H1 (cell line): ENCODE data around the gene CUX1. TPM values are rescaled to one million over a fixed set of nuclear protein-coding genes. Genes with fewer than 3 reads are reported as not detected.
A peak's percentile ranks its signal among the peaks of the same experiment; 100 is the strongest.

Experiments used
- CTCF ChIA-PET: fragments of 300-600 bp; sonication (Branson Sonifier 250); formaldehyde crosslinking; loops from one replicate; lab custom pipeline; 2021; ENCODE audit not compliant: partially characterized antibody; lab: Charles Lee
- POLR2A ChIA-PET: fragments of 300-600 bp; sonication (Branson Sonifier 250); formaldehyde crosslinking; loops from one replicate; lab custom pipeline; 2021; ENCODE audit warnings: inconsistent platforms; ENCODE audit not compliant: partially characterized antibody; lab: Charles Lee
- DNase-seq, 2 experiments: peaks; one replicate each; pipeline versions ENCODE4 v3.0.0 to v3.0.0-alpha.2; 2010 to 2022; ENCODE audit warnings: low spot score in 2 of 2, low read depth in 1 of 2, mixed read lengths in 1 of 2
- FAIRE-seq: peaks from 2 replicates; lab custom pipeline; 2011; peaks lifted over from hg19 to GRCh38; lab: Jason Lieb, UNC
- H2AFZ ChIP-seq: 2 replicates; pipeline ENCODE4 v1.8.1; 2012; ENCODE audit warnings: low read length, inconsistent platforms
- H2AK5ac ChIP-seq: 2 replicates; pipeline ENCODE4 v1.6.1; 2013; ENCODE audit warnings: low read depth, low read length
- H2BK120ac ChIP-seq: replicated peaks from 2 replicates; pipeline ENCODE3; 2013; ENCODE audit warnings: low read depth, low read length, inconsistent platforms
- H2BK12ac ChIP-seq: 2 replicates; pipeline ENCODE4 v1.6.1; 2013; ENCODE audit warnings: low read depth, low read length
- H2BK15ac ChIP-seq: 2 replicates; pipeline ENCODE4 v1.6.1; 2013; ENCODE audit warnings: low read length
- H2BK20ac ChIP-seq: 2 replicates; pipeline ENCODE4 v1.6.1; 2013; ENCODE audit warnings: low read length
- H2BK5ac ChIP-seq: 2 replicates; pipeline ENCODE4 v1.6.1; 2013; ENCODE audit warnings: low read depth, low read length
- H3K14ac ChIP-seq: 2 replicates; pipeline ENCODE4 v1.6.1; 2013; ENCODE audit warnings: inconsistent platforms; ENCODE audit not compliant: insufficient read length
- H3K18ac ChIP-seq: 2 replicates; pipeline ENCODE4 v1.6.1; 2013; ENCODE audit warnings: low read length; ENCODE audit errors: extremely low read depth
- H3K23ac ChIP-seq: 2 replicates; pipeline ENCODE4 v1.6.1; 2013; ENCODE audit warnings: inconsistent platforms; ENCODE audit not compliant: insufficient read length
- H3K23me2 ChIP-seq: 2 replicates; pipeline ENCODE4 v1.6.1; 2013; ENCODE audit warnings: low read depth, low read length
- H3K27ac ChIP-seq: 2 replicates; pipeline ENCODE4 v1.6.1; 2011; ENCODE audit warnings: low read depth, low read length, inconsistent platforms
- H3K27me3 ChIP-seq, 4 experiments: replicated peaks in 1 of 4; 1 replicate in 1 of 4; 2 replicates in 3 of 4; pipeline versions ENCODE4 v1.6.1 to v1.8.1; 2011 to 2013; ENCODE audit warnings: low read length in 3 of 4, mild to moderate bottlenecking in 3 of 4, inconsistent platforms in 2 of 4, mixed read lengths in 2 of 4, moderate library complexity in 1 of 4; ENCODE audit not compliant: control insufficient read depth in 3 of 4, insufficient read depth in 3 of 4; ENCODE audit errors: extremely low read depth in 1 of 4
- H3K36me3 ChIP-seq, 4 experiments: 2 replicates each; pipeline versions ENCODE4 v1.6.1 to v1.8.1; 2011 to 2013; ENCODE audit warnings: mild to moderate bottlenecking in 4 of 4, low read length in 3 of 4, moderate library complexity in 2 of 4, control low read depth in 1 of 4, inconsistent platforms in 1 of 4; ENCODE audit not compliant: insufficient read depth in 4 of 4, control insufficient read depth in 2 of 4
- H3K4ac ChIP-seq: replicated peaks from 2 replicates; pipeline ENCODE3; 2013; ENCODE audit warnings: low read length, low read depth, mixed read lengths, inconsistent platforms; ENCODE audit not compliant: insufficient read length
- H3K4me1 ChIP-seq, 4 experiments: replicated peaks in 1 of 4; 1 replicate in 1 of 4; 2 replicates in 3 of 4; pipeline versions ENCODE4 v1.6.1 to v1.8.1; 2011 to 2013; ENCODE audit warnings: low read length in 3 of 4, inconsistent platforms in 2 of 4, mixed read lengths in 1 of 4; ENCODE audit not compliant: insufficient read depth in 4 of 4, control insufficient read depth in 3 of 4
- H3K4me2 ChIP-seq, 2 experiments: 2 replicates each; pipeline versions ENCODE4 v1.6.1 to v1.8.1; 2011 to 2013; ENCODE audit warnings: low read depth in 2 of 2, low read length in 2 of 2, control low read depth in 1 of 2, inconsistent platforms in 1 of 2, mild to moderate bottlenecking in 1 of 2; ENCODE audit not compliant: insufficient read depth in 1 of 2
- H3K4me3 ChIP-seq, 4 experiments: fragments of 200-600, 300-600 bp in 1 of 4; sonication (generic), shearing (Covaris generic), sonication (Bioruptor Twin) in 1 of 4; 2 replicates each; pipeline versions ENCODE4 v1.5.1 to v1.8.1; 2011 to 2016; ENCODE audit warnings: low read length in 4 of 4, low read depth in 3 of 4, control low read depth in 2 of 4, inconsistent platforms in 2 of 4, mild to moderate bottlenecking in 2 of 4, mixed read lengths in 1 of 4, moderate library complexity in 1 of 4; ENCODE audit not compliant: insufficient read depth in 2 of 4; ENCODE audit errors: extremely low read depth in 1 of 4
- H3K56ac ChIP-seq: replicated peaks from 2 replicates; pipeline ENCODE3; 2013; ENCODE audit warnings: low read depth, mild to moderate bottlenecking, mixed read lengths, low read length, inconsistent platforms; ENCODE audit not compliant: insufficient read length
- H3K79me1 ChIP-seq: 2 replicates; pipeline ENCODE4 v1.6.1; 2013; ENCODE audit warnings: low read depth, low read length, control low read depth
- H3K79me2 ChIP-seq, 2 experiments: 2 replicates each; pipeline versions ENCODE4 v1.6.1 to v1.8.1; 2012 to 2013; ENCODE audit warnings: low read length in 2 of 2, mild to moderate bottlenecking in 2 of 2, inconsistent platforms in 1 of 2; ENCODE audit not compliant: insufficient read depth in 2 of 2, control insufficient read depth in 1 of 2
- H3K9ac ChIP-seq, 4 experiments: replicated peaks in 1 of 4; 1 replicate in 1 of 4; 2 replicates in 3 of 4; pipeline versions ENCODE4 v1.6.1 to v1.8.1; 2011 to 2013; ENCODE audit warnings: low read depth in 3 of 4, low read length in 3 of 4, control low read depth in 2 of 4, mild to moderate bottlenecking in 2 of 4, moderate library complexity in 2 of 4, inconsistent platforms in 1 of 4; ENCODE audit errors: extremely low read depth in 1 of 4
- H3K9me3 ChIP-seq, 2 experiments: 2 replicates each; pipeline versions ENCODE4 v1.6.1 to v1.8.1; 2012 to 2013; ENCODE audit warnings: mild to moderate bottlenecking in 2 of 2, moderate library complexity in 2 of 2, control low read depth in 1 of 2, inconsistent platforms in 1 of 2, low read depth in 1 of 2, low read length in 1 of 2, mixed read lengths in 1 of 2; ENCODE audit not compliant: insufficient read depth in 2 of 2
- H4K20me1 ChIP-seq, 2 experiments: replicated peaks in 1 of 2; 2 replicates each; pipeline versions ENCODE3 to v1.8.1; 2011 to 2013; ENCODE audit warnings: inconsistent platforms in 2 of 2, low read length in 2 of 2, mild to moderate bottlenecking in 1 of 2; ENCODE audit not compliant: insufficient read depth in 2 of 2, control insufficient read depth in 1 of 2
- H4K5ac ChIP-seq: 2 replicates; pipeline ENCODE4 v1.6.1; 2013; ENCODE audit warnings: low read length, low read depth, mixed read lengths, inconsistent platforms; ENCODE audit not compliant: insufficient read length
- H4K8ac ChIP-seq: 2 replicates; pipeline ENCODE4 v1.8.0; 2013; ENCODE audit warnings: mild to moderate bottlenecking, moderate library complexity, low read length, inconsistent platforms; ENCODE audit not compliant: insufficient read depth; ENCODE audit errors: extremely low read depth
- H4K91ac ChIP-seq: replicated peaks from 2 replicates; pipeline ENCODE3; 2013; ENCODE audit warnings: low read length, mixed read lengths, inconsistent platforms; ENCODE audit not compliant: insufficient read length
- ATF3 ChIP-seq: IDR thresholded peaks from 2 replicates; pipeline ENCODE4 v1.6.1; 2011; ENCODE audit warnings: low read depth, mild to moderate bottlenecking, low read length; ENCODE audit not compliant: insufficient read depth
- CTBP2 ChIP-seq: IDR thresholded peaks from 2 replicates; pipeline ENCODE4 v1.7.0; 2011; ENCODE audit warnings: borderline replicate concordance, mild to moderate bottlenecking, moderate library complexity, mixed read lengths, low read length; ENCODE audit not compliant: insufficient read depth, insufficient read length
- JUN ChIP-seq: IDR thresholded peaks from 2 replicates; pipeline ENCODE4 v1.6.1; 2011; ENCODE audit warnings: low read depth, mild to moderate bottlenecking, improper control_type of control experiment, low read length
- JUND ChIP-seq: IDR thresholded peaks from 2 replicates; pipeline ENCODE4 v1.6.1; 2011; ENCODE audit warnings: mild to moderate bottlenecking, improper control_type of control experiment, low read length
- KDM1A ChIP-seq: fragments of 200-600, 300-600 bp; sonication (generic); IDR thresholded peaks from 2 replicates; pipeline ENCODE4 v1.7.1; 2016; ENCODE audit warnings: mild to moderate bottlenecking, low read length, borderline replicate concordance
- MAFK ChIP-seq: IDR thresholded peaks from 2 replicates; pipeline ENCODE4 v1.6.1; 2012; ENCODE audit warnings: low read depth, mild to moderate bottlenecking, improper control_type of control experiment, low read length
- POLR2AphosphoS5 ChIP-seq: IDR thresholded peaks from 2 replicates; pipeline ENCODE4 v1.6.1; 2011; ENCODE audit warnings: low read depth, low read length
- RAD21 ChIP-seq, 2 experiments: IDR thresholded peaks in 1 of 2; conservative IDR thresholded peaks in 1 of 2; 2 replicates each; pipeline ENCODE4 v1.6.1; 2011; ENCODE audit warnings: low read depth in 2 of 2, low read length in 2 of 2, improper control_type of control experiment in 1 of 2, inconsistent platforms in 1 of 2, mild to moderate bottlenecking in 1 of 2, moderate library complexity in 1 of 2
- SIRT6 ChIP-seq: IDR thresholded peaks from one replicate; pipeline ENCODE4 v1.7.1; 2012; ENCODE audit warnings: low read length, inconsistent platforms
- TCF12 ChIP-seq: IDR thresholded peaks from 2 replicates; pipeline ENCODE4 v1.6.1; 2011; ENCODE audit warnings: low read depth, mild to moderate bottlenecking, low read length
- WGBS, 2 experiments: shearing (Covaris generic) in 1 of 2; methylation state at CpG; one replicate each; pipeline versions ENCODE4 v1.1.6 to v1.1.7; 2013 to 2015; ENCODE audit warnings: low lambda C conversion rate in 2 of 2, mixed read lengths in 2 of 2, inconsistent platforms in 1 of 2, low coverage in 1 of 2, missing lambda C conversion rate in 1 of 2; ENCODE audit not compliant: insufficient replicate concordance in 2 of 2, insufficient coverage in 1 of 2, insufficient read length in 1 of 2; ENCODE audit errors: extremely low coverage in 1 of 2, missing lambda C conversion rate in 1 of 2; 5-methylcytosine and 5-hydroxymethylcytosine counted together
- polyA plus RNA-seq, 7 experiments: library from polyadenylated mRNA; depleted of rRNA in 3 of 7; stranded (reverse) in 5 of 7; unstranded in 2 of 7; fragments of >200 nt in 5 of 7; fragments of 200-250 nt in 2 of 7; gene quantifications; 1 replicate in 5 of 7; 2 replicates in 1 of 7; 4 replicates in 1 of 7; pipeline versions ENCODE4 v1.2.1 to v1.2.3, GENCODE V29; 2011 to 2013; ENCODE audit warnings: missing spikeins in 2 of 7, mixed read lengths in 2 of 7
- total RNA-seq: library from RNA; stranded (reverse); fragmentation: NEBNext Ultra II Directional; extraction: Animal tissue kit (Norgen Biotek cat#: 25700); gene quantifications from 2 replicates; pipeline ENCODE4 v1.2.1, GENCODE V29; 2021

The CUX1 gene
- total and polyA plus RNA-seq, 2 of the 8 experiments (the other 6 are each of a cell fraction or from before 2014, with no cell fraction given): 21.6 to 65.9 TPM

DNA sequence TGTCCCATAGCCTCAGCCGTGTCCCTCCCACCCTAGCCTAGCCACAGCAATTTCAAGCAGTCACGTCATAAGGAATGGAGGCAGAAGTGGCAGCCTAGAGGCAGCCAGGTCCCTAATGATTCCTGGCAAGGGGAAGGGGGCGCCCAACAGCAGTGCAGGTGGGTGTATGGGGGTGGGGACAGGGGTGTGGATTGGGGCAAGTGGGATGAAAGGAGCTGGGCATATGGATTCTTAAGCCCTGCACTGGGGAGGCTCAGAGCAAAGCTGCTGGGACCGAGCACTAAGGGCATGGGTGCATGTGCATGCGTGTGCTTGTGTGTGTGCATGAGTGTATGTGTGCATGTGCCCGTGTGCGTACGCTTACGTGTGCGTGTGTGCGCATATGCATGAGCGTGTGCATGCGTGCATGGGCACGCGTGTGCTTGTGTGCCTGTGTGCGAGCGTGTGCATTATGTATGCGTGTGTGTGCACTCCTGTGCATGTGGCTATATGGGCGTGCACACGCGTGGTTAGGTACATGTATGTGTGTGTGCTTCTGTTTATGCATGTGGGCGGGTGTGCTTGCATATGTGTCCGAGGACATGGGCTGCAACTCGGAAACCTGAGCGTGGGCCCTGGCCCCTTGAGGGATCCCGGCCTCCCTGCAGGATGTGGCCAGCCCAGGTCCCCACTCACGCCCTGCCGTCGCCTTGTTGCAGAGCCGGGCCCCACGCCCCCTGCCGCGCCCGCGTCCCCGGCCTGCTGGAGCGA, 503.4 kb downstream of the CUX1 start:
- H2BK15ac ChIP-seq: 0 out of 2 replicates have a peak overlapping the region, but pooled peaks have one; percentile 4
- H3K23ac ChIP-seq: no peak overlapping the region
- peak overlapping the region; percentile 5; the same call in 1 of the 2 replicates for H2BK5ac ChIP-seq
- no peak overlapping the region for H2BK20ac ChIP-seq
- POLR2A ChIA-PET: interaction anchor here (1.0 to 1.5 kb wide), 3 partner anchors 17 to 152 kb away, joined by 3 to 5 read pairs (median 4); no protein-coding TSS in a partner anchor
- peak overlapping the region; percentile 69 for H2BK120ac ChIP-seq
- peak overlapping the region; percentile 54 for H3K4ac ChIP-seq
- H3K23me2 ChIP-seq: peaks cover 5% of the 10 kb centered on the region
- no peak overlapping the region for H3K14ac ChIP-seq
- no peak overlapping the region for H3K27ac ChIP-seq
- peaks cover 0 to 2% (median 0%) of the 10 kb centered on the region in 4 experiments; a peak in 3 of 7 replicates for H3K27me3 ChIP-seq
- H2BK12ac ChIP-seq: peak overlapping the region; percentile 10; the same call in 1 of the 2 replicates
- no peak overlapping the region for H4K5ac ChIP-seq
- no peak overlapping the region; a peak in 1 of 7 replicates for H3K9ac ChIP-seq
- H2AK5ac ChIP-seq: peak overlapping the region; percentile 20; the same call in 1 of the 2 replicates
- no peak for DNase-seq
- H4K20me1 ChIP-seq: peaks cover 0 to 7% of the 10 kb centered on the region in 2 experiments
- peaks cover 4 to 12% (median 8%) of the 10 kb centered on the region in 4 experiments; a peak in 6 of 7 replicates for H3K4me1 ChIP-seq
- H3K36me3 ChIP-seq: no peaks in the 10 kb centered on the region; a peak in 1 of 8 replicates
- no peak overlapping the region for H2AFZ ChIP-seq
- no peaks in the 10 kb centered on the region for H3K9me3 ChIP-seq
- FAIRE-seq: no peak
- peak overlapping the region in 3 of 4 experiments; percentile 1 to 44 (median 9); a peak in 3 of 8 replicates for H3K4me3 ChIP-seq
- H4K8ac ChIP-seq: peak overlapping the region; percentile 88
- H3K56ac ChIP-seq: no peak overlapping the region
- no peaks in the 10 kb centered on the region for H3K79me2 ChIP-seq
- 83% methylated on average over 23 of the region's 37 CpGs; no CpG with 5 or more reads in 1 of the 2 experiments for WGBS, 2 experiments
- no peaks in the 10 kb centered on the region for H3K79me1 ChIP-seq
- peak overlapping the region; percentile 73 for H4K91ac ChIP-seq
- peak overlapping the region; percentile 36 to 69 for H3K4me2 ChIP-seq
- H3K18ac ChIP-seq: no peak overlapping the region; the same call in 1 of the 2 replicates
- CTCF ChIA-PET: interaction anchor here (0.9 to 8.6 kb wide), 8 partner anchors 11 to 95 kb away, joined by 3 to 134 read pairs (median 6); no protein-coding TSS in a partner anchor
- no peak for TF ChIP-seq JUN
- 0 out of 2 replicates have a peak, but pooled peaks have one; percentile 31 for TF ChIP-seq POLR2AphosphoS5
- no peak for TF ChIP-seq TCF12
- TF ChIP-seq MAFK: no peak
- TF ChIP-seq CTBP2: no peak
- TF ChIP-seq KDM1A: peak; percentile 38; the same call in 1 of the 2 replicates
- TF ChIP-seq JUND: no peak
- no peak for TF ChIP-seq ATF3
- no peak for TF ChIP-seq RAD21 (IDR thresholded peaks at IDR 0.05 in 1 of 2, conservative IDR thresholded peaks at IDR 0.05 in 1 of 2; ENCODE audit: low read depth in 2 of 2, low read length in 2 of 2)
- no peak for TF ChIP-seq SIRT6
